ENCODE measurements around the gene RGL1. TPM values are rescaled to one million over a fixed set of nuclear protein-coding genes. Genes with fewer than 3 reads are reported as not detected.

RGL1 gene
- total and polyA plus RNA-seq, 7 donors: 0.93 to 6.8 (median 3.9) TPM

DNA sequence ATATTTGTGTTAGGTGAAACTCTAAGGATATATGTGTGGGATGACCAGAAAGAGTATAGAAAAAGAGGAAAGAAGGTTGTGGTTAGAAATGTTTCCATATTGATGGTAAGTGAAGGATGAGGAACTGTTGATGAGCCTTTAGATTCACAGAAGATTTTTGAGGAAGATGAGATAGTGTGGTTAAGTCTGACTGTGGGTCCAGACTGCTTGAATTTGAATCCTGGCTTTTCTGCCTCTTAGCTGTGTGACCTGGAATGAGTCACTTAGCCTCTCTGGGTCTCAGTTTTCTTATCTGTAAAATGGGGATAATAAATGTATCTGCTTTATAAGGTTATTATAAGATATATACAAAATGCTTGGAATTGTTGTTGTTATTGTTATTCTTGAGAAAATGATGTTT, 27.5 kb downstream of the RGL1 start:
- TF ChIP-seq, protein P1, sequence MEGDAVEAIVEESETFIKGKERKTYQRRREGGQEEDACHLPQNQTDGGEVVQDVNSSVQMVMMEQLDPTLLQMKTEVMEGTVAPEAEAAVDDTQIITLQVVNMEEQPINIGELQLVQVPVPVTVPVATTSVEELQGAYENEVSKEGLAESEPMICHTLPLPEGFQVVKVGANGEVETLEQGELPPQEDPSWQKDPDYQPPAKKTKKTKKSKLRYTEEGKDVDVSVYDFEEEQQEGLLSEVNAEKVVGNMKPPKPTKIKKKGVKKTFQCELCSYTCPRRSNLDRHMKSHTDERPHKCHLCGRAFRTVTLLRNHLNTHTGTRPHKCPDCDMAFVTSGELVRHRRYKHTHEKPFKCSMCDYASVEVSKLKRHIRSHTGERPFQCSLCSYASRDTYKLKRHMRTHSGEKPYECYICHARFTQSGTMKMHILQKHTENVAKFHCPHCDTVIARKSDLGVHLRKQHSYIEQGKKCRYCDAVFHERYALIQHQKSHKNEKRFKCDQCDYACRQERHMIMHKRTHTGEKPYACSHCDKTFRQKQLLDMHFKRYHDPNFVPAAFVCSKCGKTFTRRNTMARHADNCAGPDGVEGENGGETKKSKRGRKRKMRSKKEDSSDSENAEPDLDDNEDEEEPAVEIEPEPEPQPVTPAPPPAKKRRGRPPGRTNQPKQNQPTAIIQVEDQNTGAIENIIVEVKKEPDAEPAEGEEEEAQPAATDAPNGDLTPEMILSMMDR (IDR thresholded peaks at IDR 0.05): no peak
- DNase-seq (no peak), ATAC-seq (no peak)
- Histone ChIP-seq H3K4me3 (no peak overlapping the region), H3K27me3 (ENCODE audit: insufficient read depth in 3 of 3, low read length in 2 of 3) (no peaks in the 10 kb centered on the region), H3K36me3 (ENCODE audit: insufficient read depth in 1 of 2, low read depth in 1 of 2) (no peaks in the 10 kb centered on the region), H3K27ac (no peak overlapping the region), H3K4me1 (no peaks in the 10 kb centered on the region), H3K9me3 (no peaks in the 10 kb centered on the region)
- intact Hi-C loops (cut with DNase I): loop anchor here in 1 of 2 donors (5.0 kb wide), 1 partner anchor 50 kb away; no protein-coding TSS in a partner anchor

DNA sequence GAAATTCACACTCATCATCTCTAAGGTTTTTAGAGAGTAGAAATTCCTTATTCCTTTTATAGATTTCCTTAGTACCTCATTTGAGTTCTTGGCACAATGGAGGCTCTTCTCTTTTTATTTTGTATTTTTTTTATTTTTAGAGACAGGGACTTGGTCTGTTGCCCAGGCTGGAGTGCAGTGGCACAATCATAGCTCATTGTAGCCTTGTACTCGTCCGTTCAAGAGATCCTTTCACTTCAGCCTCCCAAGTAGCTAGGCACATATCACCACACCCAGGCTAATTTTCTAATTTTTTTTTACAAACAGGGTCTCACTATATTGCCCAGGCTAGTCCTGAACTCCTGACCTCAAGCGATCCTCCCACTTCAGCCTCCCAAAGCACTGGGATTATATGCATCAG, 29.6 kb downstream of the RGL1 start:
- peak in 1 of 2 donors; percentile 48 for DNase-seq
- Histone ChIP-seq H3K27ac (no peak overlapping the region), H3K27me3 (ENCODE audit: insufficient read depth in 3 of 3, low read length in 2 of 3) (no peaks in the 10 kb centered on the region), H3K4me1 (no peaks in the 10 kb centered on the region), H3K4me3 (no peak overlapping the region), H3K36me3 (ENCODE audit: insufficient read depth in 1 of 2, low read depth in 1 of 2) (no peaks in the 10 kb centered on the region), H3K9me3 (no peaks in the 10 kb centered on the region)
- WGBS, 3 donors: 73 to 75% (median 73%) methylated on average over 3 of the region's 3 CpGs
- TF ChIP-seq, protein P1 (IDR thresholded peaks at IDR 0.05): no peak
- no peak for ATAC-seq
- intact Hi-C loops (cut with DNase I): loop anchor here in 1 of 2 donors (5.0 kb wide), 1 partner anchor 48 kb away; no protein-coding TSS in a partner anchor

DNA sequence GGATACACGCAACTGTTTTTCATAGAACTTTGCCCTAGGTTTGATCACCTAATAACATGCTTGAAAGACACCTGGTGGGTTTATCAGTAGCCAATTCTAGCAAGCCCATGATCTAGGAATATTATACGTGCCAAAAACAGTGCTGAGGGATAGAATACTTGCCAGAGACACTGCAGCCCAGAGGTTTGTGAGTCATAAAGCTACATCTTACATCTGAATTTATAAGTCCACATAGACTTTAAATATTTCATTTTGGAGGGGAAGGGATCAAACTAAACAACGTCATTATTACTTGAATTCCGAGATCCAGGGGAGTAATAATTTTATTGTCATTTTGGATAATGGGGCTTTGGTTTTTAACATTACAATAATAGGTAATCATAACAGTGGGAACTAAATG, 31.7 kb downstream of the RGL1 start:
- Histone ChIP-seq H3K36me3 (ENCODE audit: insufficient read depth in 1 of 2, low read depth in 1 of 2) (no peaks in the 10 kb centered on the region), H3K27me3 (ENCODE audit: insufficient read depth in 3 of 3, low read length in 2 of 3) (no peaks in the 10 kb centered on the region), H3K9me3 (no peaks in the 10 kb centered on the region), H3K27ac (no peak overlapping the region), H3K4me1 (no peaks in the 10 kb centered on the region), H3K4me3 (no peak overlapping the region)
- TF ChIP-seq, protein P1 (IDR thresholded peaks at IDR 0.05): no peak
- no peak for DNase-seq
- no peak for ATAC-seq
- intact Hi-C loops (cut with DNase I): no loop called here
- 80 to 83% (median 80%) methylated on average over 4 of the region's 4 CpGs for WGBS, 3 donors

DNA sequence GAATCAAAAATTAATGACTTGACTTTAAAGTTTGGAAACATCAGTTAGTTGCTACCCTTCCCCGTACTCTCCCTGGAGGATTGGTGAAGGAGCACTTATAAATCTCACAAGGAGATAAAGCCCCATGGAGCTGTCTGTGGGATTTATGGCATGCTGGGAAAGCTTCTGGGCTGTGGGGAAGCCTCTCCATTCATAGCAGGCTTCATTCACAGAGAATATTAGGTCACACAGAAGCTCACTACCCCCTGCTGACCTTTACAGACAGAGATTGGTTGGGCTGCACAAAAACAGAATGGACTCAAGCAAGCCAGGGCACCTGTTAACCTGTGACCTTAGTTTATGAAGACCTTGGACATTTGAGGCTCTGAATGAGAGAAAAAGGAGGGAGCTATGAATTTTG, 32.1 kb downstream of the RGL1 start:
- TF ChIP-seq, protein P1 (IDR thresholded peaks at IDR 0.05): no peak
- intact Hi-C loops (cut with DNase I): no loop called here
- Histone ChIP-seq H3K36me3 (ENCODE audit: insufficient read depth in 1 of 2, low read depth in 1 of 2) (no peaks in the 10 kb centered on the region), H3K27ac (no peak overlapping the region), H3K4me3 (no peak overlapping the region), H3K4me1 (no peaks in the 10 kb centered on the region), H3K27me3 (ENCODE audit: insufficient read depth in 3 of 3, low read length in 2 of 3) (no peaks in the 10 kb centered on the region), H3K9me3 (no peaks in the 10 kb centered on the region)
- no peak for DNase-seq
- no peak for ATAC-seq
- 56 to 70% (median 58%) methylated on average over 1 of the region's 1 CpG for WGBS, 3 donors

DNA sequence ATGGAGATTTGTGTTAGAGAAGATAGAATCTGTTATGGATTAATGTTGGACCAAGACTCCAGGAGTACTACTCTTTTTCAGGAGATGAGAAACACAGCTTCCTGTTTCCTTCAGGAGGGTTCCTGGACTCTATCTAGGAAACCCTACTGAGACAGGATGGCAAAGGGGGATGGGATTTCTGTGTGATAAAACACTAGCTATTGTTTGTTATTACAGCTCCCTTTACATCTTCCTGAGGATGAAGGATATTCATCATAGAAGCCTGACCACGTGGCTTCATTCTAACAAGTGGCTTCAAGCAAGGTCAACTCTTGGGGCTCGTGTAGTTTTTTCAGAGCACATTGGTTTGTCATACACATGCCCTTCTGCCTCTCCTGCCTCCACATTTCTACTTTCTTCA, 33.3 kb downstream of the RGL1 start:
- TF ChIP-seq, protein P1 (IDR thresholded peaks at IDR 0.05): no peak
- Histone ChIP-seq H3K27me3 (ENCODE audit: insufficient read depth in 3 of 3, low read length in 2 of 3) (no peaks in the 10 kb centered on the region), H3K4me1 (no peaks in the 10 kb centered on the region), H3K4me3 (no peak overlapping the region), H3K27ac (no peak overlapping the region), H3K36me3 (ENCODE audit: insufficient read depth in 1 of 2, low read depth in 1 of 2) (no peaks in the 10 kb centered on the region), H3K9me3 (no peaks in the 10 kb centered on the region)
- intact Hi-C loops (cut with DNase I): no loop called here
- DNase-seq (no peak), ATAC-seq (no peak)
- WGBS, 3 donors: 68 to 77% (median 69%) methylated on average over 2 of the region's 2 CpGs
